ENCODE results near the gene MSI1.

The MSI1 gene

GRCh38 chr12:120373683-120374082, 4.7 kb upstream of the MSI1 start:
- no peak for TF ChIP-seq CTCF (IDR thresholded peaks at IDR 0.05; ENCODE audit: control extremely low read depth, extremely low read depth, low read depth, missing control alignments)
- CTCF ChIA-PET, result no interaction called here
- DNase-seq (ENCODE audit: extremely low spot score), result no peak
- POLR2A ChIA-PET, result no interaction called here

- DNase-seq (ENCODE audit: extremely low spot score), result no peak
- ChIA-PET CTCF (no interaction called here), POLR2A (no interaction called here)
- TF ChIP-seq CTCF (IDR thresholded peaks at IDR 0.05; ENCODE audit: control extremely low read depth, extremely low read depth, low read depth, missing control alignments), result no peak
Observed at GRCh38 chr12:120370343-120371243, 1.6 kb upstream of the MSI1 start.

DNA sequence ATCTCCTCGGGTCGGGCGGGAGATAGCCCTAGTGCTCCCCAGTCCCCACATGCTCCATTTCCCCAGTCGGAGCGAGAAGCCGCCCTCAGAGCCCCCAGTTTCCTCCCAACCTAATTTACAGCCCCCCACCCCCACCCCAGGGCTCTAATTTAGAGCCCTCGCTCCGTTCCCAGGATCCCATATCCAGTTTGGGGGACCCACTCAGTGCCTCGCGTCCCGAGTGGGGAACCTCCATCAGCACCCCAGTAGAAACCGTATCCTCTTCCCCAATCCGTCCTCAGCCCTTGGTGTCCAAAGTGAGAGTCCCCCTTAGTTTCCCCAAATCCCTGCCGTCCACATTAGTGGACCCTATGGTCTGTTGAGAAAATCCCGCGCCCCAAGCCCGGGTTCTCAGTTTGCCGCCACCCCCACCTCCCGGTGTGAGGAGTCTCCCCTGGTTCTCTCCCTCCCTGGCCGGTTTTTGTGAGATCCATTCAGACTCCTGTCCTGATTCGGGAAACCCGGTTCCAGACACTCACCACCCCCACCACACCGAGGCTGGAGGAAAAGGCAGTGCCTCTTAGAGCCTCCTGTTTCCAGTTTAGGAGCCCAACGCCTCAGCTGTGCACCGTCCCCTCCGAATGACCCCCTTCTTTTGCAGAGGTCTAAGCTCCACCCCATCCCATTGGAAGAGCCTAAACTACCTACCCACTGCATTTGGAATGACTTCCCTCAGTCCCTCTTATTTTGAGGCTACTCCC, 809 bp upstream of the MSI1 start:
- DNase-seq (ENCODE audit: extremely low spot score), result no peak
- TF ChIP-seq CTCF (IDR thresholded peaks at IDR 0.05; ENCODE audit: control extremely low read depth, extremely low read depth, low read depth, missing control alignments), result no peak
- ChIA-PET CTCF (no interaction called here), POLR2A (no interaction called here)

DNA sequence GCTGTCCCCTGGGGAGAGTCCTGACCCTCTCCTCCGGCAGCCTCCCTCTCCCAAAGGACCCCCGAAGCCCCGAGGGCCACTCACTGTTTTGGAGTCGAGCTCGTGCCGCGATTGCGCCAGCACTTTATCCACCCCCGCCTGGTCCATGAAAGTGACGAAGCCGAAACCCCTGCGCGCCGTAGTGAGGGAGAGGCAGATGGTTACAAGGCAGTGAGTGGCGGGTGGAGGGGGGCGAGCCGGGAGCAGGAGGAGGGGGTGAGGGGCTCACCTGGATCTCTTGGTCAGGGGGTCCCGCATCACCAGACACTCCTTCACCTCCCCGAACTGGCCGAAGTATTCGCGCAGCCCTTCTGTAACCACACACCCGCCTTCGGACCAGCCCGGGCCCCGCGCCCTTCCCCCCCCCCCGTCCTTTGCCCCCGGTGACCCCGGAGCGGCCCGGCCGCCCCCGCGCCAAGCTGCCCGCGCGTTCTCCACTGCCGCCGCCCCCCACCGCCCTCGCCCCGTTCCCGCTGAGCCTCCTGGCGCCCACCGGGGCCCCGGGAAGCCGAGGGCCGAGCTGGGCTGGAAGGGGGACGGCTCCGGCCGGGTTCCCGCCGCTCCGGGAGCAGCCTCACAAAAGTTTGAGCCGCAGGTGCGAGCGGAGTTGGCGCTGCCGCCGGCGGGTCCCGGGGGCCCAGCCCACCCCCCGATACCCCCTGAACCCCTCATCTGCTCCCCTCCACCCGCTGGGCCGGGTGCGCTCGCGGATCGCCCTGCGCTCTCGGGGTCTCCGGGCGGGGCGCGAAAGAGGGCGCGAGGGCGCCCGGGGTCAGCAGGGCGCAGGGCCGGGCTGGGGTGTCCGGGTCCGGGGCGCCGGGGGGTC, 808 bp downstream of the MSI1 start:
- ChIA-PET POLR2A (no interaction called here), CTCF (interaction anchor here (1.1 to 2.4 kb wide), 9 partner anchors 11 to 68 kb away, joined by 3 to 18 read pairs (median 5); partner anchors contain the start of gene PLA2G1B)
- no peak for DNase-seq (ENCODE audit: extremely low spot score)
- TF ChIP-seq CTCF (IDR thresholded peaks at IDR 0.05; ENCODE audit: control extremely low read depth, extremely low read depth, low read depth, missing control alignments), result no peak

DNA sequence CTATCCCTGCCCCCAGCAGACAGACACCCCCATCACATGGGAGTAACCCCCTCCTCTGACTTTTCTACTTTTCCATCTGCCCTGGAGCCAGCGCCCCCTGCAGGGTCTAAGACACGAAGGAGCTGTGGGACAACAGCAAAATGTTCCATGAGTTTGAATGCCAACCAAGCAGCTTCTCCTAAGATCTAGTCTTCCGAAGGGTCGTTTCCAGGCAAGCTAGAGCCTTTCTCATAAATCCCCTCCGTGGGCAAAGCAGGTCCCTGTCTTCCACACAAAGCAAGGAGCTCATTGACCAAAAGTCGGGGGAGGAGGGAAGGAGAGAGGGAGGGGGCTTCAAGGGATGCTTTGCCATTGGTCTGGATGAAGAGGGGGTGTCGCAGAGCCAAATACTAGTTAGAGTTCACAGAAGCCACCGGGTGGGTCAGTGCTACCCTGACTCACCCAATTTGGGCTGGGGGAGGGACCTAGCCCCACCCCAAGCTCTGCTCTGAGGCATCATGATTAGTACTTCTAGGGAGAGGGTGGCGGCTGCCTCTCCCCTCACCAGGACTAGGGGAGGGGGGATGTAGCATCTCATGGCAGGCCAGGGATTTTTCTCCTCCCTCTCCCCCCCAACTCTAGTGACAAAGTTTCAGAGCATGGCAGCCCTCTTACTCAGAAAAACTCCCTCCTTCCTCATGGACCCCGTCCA, 1.6 kb downstream of the MSI1 start:
- peak; percentile 41 for TF ChIP-seq CTCF (IDR thresholded peaks at IDR 0.05; ENCODE audit: control extremely low read depth, extremely low read depth, low read depth, missing control alignments)
- ChIA-PET POLR2A (interaction anchor here (0.6 to 1.0 kb wide), 2 partner anchors 15 to 75 kb away, joined by 6 to 12 read pairs; partner anchors contain the start of gene RNU4-1), CTCF (interaction anchor here (0.9 to 2.4 kb wide), 13 partner anchors 9 to 331 kb away, joined by 3 to 18 read pairs (median 5); partner anchors contain the start of gene PLA2G1B)
- DNase-seq (ENCODE audit: extremely low spot score), result no peak

Data from GM10248 (cell line).